ENCODE results near the gene FHAD1. TPM values are rescaled to one million over a fixed set of nuclear protein-coding genes. Genes with fewer than 3 reads are reported as not detected.

The FHAD1 gene
- total and polyA plus RNA-seq, 9 of the 15 experiments (the other 6 are each of a cell fraction or from before 2014, with no cell fraction given), result 0.32 to 2.1 (median 1.5) TPM; not detected in 1

DNA sequence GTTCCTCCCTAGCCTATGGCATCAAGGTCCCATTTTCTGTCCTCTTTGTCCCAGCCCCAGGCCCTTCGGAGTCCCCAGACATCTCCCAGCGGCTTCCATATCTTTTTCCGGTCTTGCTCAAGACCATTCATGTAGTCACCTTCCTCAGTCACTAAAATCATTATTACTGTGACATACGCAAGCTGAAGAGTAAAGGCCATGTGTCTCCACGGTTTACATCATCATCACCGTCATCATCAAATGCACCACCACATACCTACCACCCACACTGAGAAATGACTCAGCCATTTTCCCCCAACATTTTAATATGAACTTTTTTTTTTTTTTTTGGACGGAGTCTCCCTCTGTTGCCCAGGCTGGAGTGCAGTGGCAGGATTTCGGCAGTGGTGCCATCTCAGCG, 43.4 kb downstream of the FHAD1 start (continued):
- no peak for TF ChIP-seq ZBTB40 (IDR thresholded peaks at IDR 0.05)
- TF ChIP-seq ZBTB40 (CRISPR knock-in tag; IDR thresholded peaks at IDR 0.05), result no peak
- no peak for TF ChIP-seq ZNF3 (CRISPR knock-in tag; IDR thresholded peaks at IDR 0.05)
- no peak for TF ChIP-seq ZNF41 (CRISPR knock-in tag; conservative IDR thresholded peaks at IDR 0.05)
- no peak for TF ChIP-seq ZMIZ1 (IDR thresholded peaks at IDR 0.05; ENCODE audit: low read depth in 2 of 2, low read length in 2 of 2)
- TF ChIP-seq ARID1B (IDR thresholded peaks at IDR 0.05), result peak; percentile 48
- TF ChIP-seq NFE2 (IDR thresholded peaks at IDR 0.05; ENCODE audit: low read depth), result peak; percentile 90
- TF ChIP-seq EP400 (IDR thresholded peaks at IDR 0.05), result peak; percentile 40
- peak; percentile 67; the same call in 1 of the 2 replicates for TF ChIP-seq ZNF384 (IDR thresholded peaks at IDR 0.05; ENCODE audit: low read depth, low read length)
- peak; percentile 88 for TF ChIP-seq CREB1 (IDR thresholded peaks at IDR 0.05)
- TF ChIP-seq CREB1 (CRISPR knock-in tag; IDR thresholded peaks at IDR 0.05), result 0 out of 2 replicates have a peak, but pooled peaks have one; percentile 40
- TF ChIP-seq SMARCE1 (IDR thresholded peaks at IDR 0.05), result 0 out of 2 replicates have a peak, but pooled peaks have one; percentile 20

Measured in K562 (cell line).